ENCODE measurements around the gene KIF9.

- TF ChIP-seq CTCF (conservative IDR thresholded peaks at IDR 0.05; ENCODE audit: low read length) (peak; percentile 68), EZH2phosphoT487 (IDR thresholded peaks at IDR 0.05; ENCODE audit: borderline replicate concordance) (no peak)
These were observed 32.1 kb downstream of the KIF9 start for GRCh38 chr3:47250309-47251060.
